ENCODE measurements around the gene WDR91.

Gene WDR91

GRCh38 chr7:135193615-135194081 is 17.7 kb downstream of the WDR91 start:
- no peak overlapping the region for H3K4me3 ChIP-seq (ENCODE audit: low read depth, low read length)
- DNase-seq (ENCODE audit: low read depth): no peak
- TF ChIP-seq CTCF (IDR thresholded peaks at IDR 0.05; ENCODE audit: insufficient read depth, low read depth, low read length, missing control alignments): no peak

- no peak for TF ChIP-seq CTCF (IDR thresholded peaks at IDR 0.05; ENCODE audit: insufficient read depth, low read depth, low read length, missing control alignments)
- no peak overlapping the region for H3K4me3 ChIP-seq (ENCODE audit: low read depth, low read length)
- DNase-seq (ENCODE audit: low read depth): no peak
Observed at GRCh38 chr7:135192914-135193536, 18.3 kb downstream of the WDR91 start.

GRCh38 chr7:135190703-135191102 is 20.6 kb downstream of the WDR91 start:
- no peak overlapping the region for H3K4me3 ChIP-seq (ENCODE audit: low read depth, low read length)
- DNase-seq (ENCODE audit: low read depth): no peak
- no peak for TF ChIP-seq CTCF (IDR thresholded peaks at IDR 0.05; ENCODE audit: insufficient read depth, low read depth, low read length, missing control alignments)

GRCh38 chr7:135189961-135190360 is 21.4 kb downstream of the WDR91 start:
- no peak for DNase-seq (ENCODE audit: low read depth)
- TF ChIP-seq CTCF (IDR thresholded peaks at IDR 0.05; ENCODE audit: insufficient read depth, low read depth, low read length, missing control alignments): no peak
- H3K4me3 ChIP-seq (ENCODE audit: low read depth, low read length): no peak overlapping the region

GRCh38 chr7:135189221-135189662 is 22.1 kb downstream of the WDR91 start:
- DNase-seq (ENCODE audit: low read depth): no peak
- no peak for TF ChIP-seq CTCF (IDR thresholded peaks at IDR 0.05; ENCODE audit: insufficient read depth, low read depth, low read length, missing control alignments)
- no peak overlapping the region for H3K4me3 ChIP-seq (ENCODE audit: low read depth, low read length)

GRCh38 chr7:135188298-135188984 is 22.9 kb downstream of the WDR91 start:
- H3K4me3 ChIP-seq (ENCODE audit: low read depth, low read length): peak overlapping the region; percentile 59
- TF ChIP-seq CTCF (IDR thresholded peaks at IDR 0.05; ENCODE audit: insufficient read depth, low read depth, low read length, missing control alignments): no peak
- peak; percentile 75 for DNase-seq (ENCODE audit: low read depth)
